ENCODE results near the gene KDM3B.

GRCh38 chr5:138391859-138392386 is 39.4 kb downstream of the KDM3B start:
- no peak for TF ChIP-seq POLR2AphosphoS5 (IDR thresholded peaks at IDR 0.05)
- TF ChIP-seq POLR2A (IDR thresholded peaks at IDR 0.05) = no peak

Measured in transverse colon (tissue), 3 donors.